Measurements from ENCODE around the gene TH. TPM values are rescaled to one million over a fixed set of nuclear protein-coding genes. Genes with fewer than 3 reads are reported as not detected.

Gene TH
- total and polyA plus RNA-seq, 2 of the 4 experiments (the other 2 are of a cell fraction): 0.10 TPM; not detected in 1

DNA sequence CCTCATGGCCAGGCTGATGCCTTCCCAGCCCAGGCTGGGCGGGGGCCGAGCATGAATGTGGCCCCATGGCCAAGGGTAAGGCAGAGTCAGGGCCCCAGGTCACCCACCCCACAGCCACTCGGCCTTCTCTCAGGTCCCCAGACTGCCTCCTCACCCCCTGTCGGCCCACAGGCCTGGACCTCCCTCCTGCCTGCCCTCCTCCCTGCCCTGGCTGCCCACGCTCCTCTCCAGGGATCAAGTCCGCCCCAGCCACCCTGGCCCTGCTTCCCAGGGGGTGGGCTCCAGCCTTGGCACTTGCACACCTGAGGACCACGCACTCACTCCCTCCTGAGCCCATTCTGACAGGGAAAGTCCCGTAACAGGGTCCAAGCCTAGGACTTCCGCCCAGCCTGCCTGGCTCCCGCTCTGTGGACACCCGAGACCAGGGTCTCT, 37.8 kb upstream of the TH start:
- no TSS peak for BruUV-seq (replicated peaks)
- Histone ChIP-seq H3K79me1 (ENCODE audit: low read depth in 1 of 2, low read length in 2 of 2) (no peaks in the 10 kb centered on the region), H3K9me3 (ENCODE audit: control insufficient read depth, insufficient read depth, low read length) (peaks cover 5% of the 10 kb centered on the region; the same call in 1 of the 2 replicates), H2AK9ac (replicated peaks; ENCODE audit: low read depth, low read length, poor library complexity) (no peak overlapping the region), H2BK20ac (ENCODE audit: low read depth, low read length) (no peak overlapping the region), H2AFZ (replicated peaks; ENCODE audit: low read length, poor library complexity) (no peak overlapping the region), H3K9me1 (ENCODE audit: insufficient read depth, low read length) (no peaks in the 10 kb centered on the region), H3K4me3 (ENCODE audit: insufficient read depth, low read depth, low read length) (no peak overlapping the region), H3K56ac (ENCODE audit: extremely low read depth, insufficient read depth, low read length) (no peak overlapping the region), H3K14ac (replicated peaks; ENCODE audit: low read depth, low read length) (no peak overlapping the region), H3K27ac (ENCODE audit: insufficient read depth, low read length) (no peak overlapping the region), H3K23ac (ENCODE audit: low read depth, low read length) (no peak overlapping the region), H2AK5ac (ENCODE audit: low read depth, low read length) (no peak overlapping the region), H4K91ac (ENCODE audit: insufficient read depth, low read depth, low read length) (no peak overlapping the region), H2BK15ac (ENCODE audit: low read depth, low read length) (no peak overlapping the region), H3K36me3 (ENCODE audit: control insufficient read depth, insufficient read depth, low read length) (no peaks in the 10 kb centered on the region), H2BK5ac (ENCODE audit: low read depth, low read length, poor library complexity, severe bottlenecking) (no peak overlapping the region), H3K4ac (ENCODE audit: low read depth, low read length) (no peak overlapping the region), H4K8ac (ENCODE audit: low read depth in 2 of 2, low read length in 2 of 2) (no peak overlapping the region), H3K27me3 (ENCODE audit: control insufficient read depth, insufficient read depth, low read length) (peaks cover 33% of the 10 kb centered on the region), H4K5ac (ENCODE audit: low read depth, low read length) (no peak overlapping the region), H3K18ac (ENCODE audit: low read depth, low read length) (no peak overlapping the region), H3K9ac (ENCODE audit: low read depth, low read length) (no peak overlapping the region), H3K4me1 (ENCODE audit: control insufficient read depth, insufficient read depth, low read length) (no peaks in the 10 kb centered on the region), H3K4me2 (ENCODE audit: low read depth, low read length) (no peak overlapping the region), H4K20me1 (ENCODE audit: insufficient read depth, low read length) (no peaks in the 10 kb centered on the region; the same call in 1 of the 2 replicates), H2BK120ac (ENCODE audit: low read depth, low read length) (no peak overlapping the region)
- WGBS, 2 experiments (ENCODE audit: extremely low coverage in 2 of 2, insufficient read length in 1 of 2): 53% methylated on average over 3 of the region's 11 CpGs; no CpG with 5 or more reads in 1 of the 2 experiments
- ChIA-PET POLR2A (ENCODE audit: unreplicated experiment) (no interaction called here), CTCF (no interaction called here)
- intact Hi-C loops (cut with micrococcal nuclease) (no loop called here), in situ Hi-C loops (cut with MboI; ENCODE audit: low sequenced_read_pairs) (no loop called here), dilution Hi-C loops (cut with HindIII; ENCODE audit: low sequenced_read_pairs, unreplicated experiment) (no loop called here)
- TF ChIP-seq RAD21 (IDR thresholded peaks at IDR 0.05; ENCODE audit: low read length) (no peak), CEBPB (IDR thresholded peaks at IDR 0.05; ENCODE audit: low read depth, low read length) (no peak), USF2 (IDR thresholded peaks at IDR 0.05; ENCODE audit: low read depth, low read length) (no peak), NFE2L2 (IDR thresholded peaks at IDR 0.05; ENCODE audit: low read depth, low read length) (no peak)
- DNase-seq: no peak
- no peak for ATAC-seq (ENCODE audit: low read depth)
